HL-60/S4 treated with phorbol 12-myristate 13-acetate at 8.2 ng/mL for 4 days and 3 days (cell line): Measurements from ENCODE around the gene ADCY3.

Experiments
- in situ Hi-C: fragments of 300-500 bp; cut with MboI; formaldehyde crosslinking; loops from 2 replicates; pipeline ENCODE4 v1.15.0; 2022; ENCODE audit warnings: low sequenced_read_pairs

The ADCY3 gene

GRCh38 chr2:24783641-24784040 lies 136.4 kb downstream of the ADCY3 start:
- in situ Hi-C loops, result no loop called here

- in situ Hi-C loops, result no loop called here
Measured at GRCh38 chr2:24779116-24779515, 140.9 kb downstream of the ADCY3 start.

- in situ Hi-C loops, result no loop called here
Measured at GRCh38 chr2:24774373-24774772, 145.7 kb downstream of the ADCY3 start.

GRCh38 chr2:24771764-24772586 lies 148.1 kb downstream of the ADCY3 start:
- in situ Hi-C loops, result no loop called here

- in situ Hi-C loops, result no loop called here
Measured at GRCh38 chr2:24771061-24771460, 149.0 kb downstream of the ADCY3 start.
